H1 (cell line): ENCODE data around the gene RANBP9. TPM values are rescaled to one million over a fixed set of nuclear protein-coding genes. Genes with fewer than 3 reads are reported as not detected.

Experiments used
- CTCF ChIA-PET: fragments of 300-600 bp; sonication (Branson Sonifier 250); formaldehyde crosslinking; loops from one replicate; lab custom pipeline; 2021; ENCODE audit not compliant: partially characterized antibody; lab: Charles Lee
- POLR2A ChIA-PET: fragments of 300-600 bp; sonication (Branson Sonifier 250); formaldehyde crosslinking; loops from one replicate; lab custom pipeline; 2021; ENCODE audit warnings: inconsistent platforms; ENCODE audit not compliant: partially characterized antibody; lab: Charles Lee
- DNase-seq, 2 experiments: peaks; one replicate each; pipeline versions ENCODE4 v3.0.0 to v3.0.0-alpha.2; 2010 to 2022; ENCODE audit warnings: low spot score in 2 of 2, low read depth in 1 of 2, mixed read lengths in 1 of 2
- FAIRE-seq: peaks from 2 replicates; lab custom pipeline; 2011; peaks lifted over from hg19 to GRCh38; lab: Jason Lieb, UNC
- H2AFZ ChIP-seq: 2 replicates; pipeline ENCODE4 v1.8.1; 2012; ENCODE audit warnings: low read length, inconsistent platforms
- H2AK5ac ChIP-seq: 2 replicates; pipeline ENCODE4 v1.6.1; 2013; ENCODE audit warnings: low read depth, low read length
- H2BK120ac ChIP-seq: replicated peaks from 2 replicates; pipeline ENCODE3; 2013; ENCODE audit warnings: low read depth, low read length, inconsistent platforms
- H2BK12ac ChIP-seq: 2 replicates; pipeline ENCODE4 v1.6.1; 2013; ENCODE audit warnings: low read depth, low read length
- H2BK15ac ChIP-seq: 2 replicates; pipeline ENCODE4 v1.6.1; 2013; ENCODE audit warnings: low read length
- H2BK20ac ChIP-seq: 2 replicates; pipeline ENCODE4 v1.6.1; 2013; ENCODE audit warnings: low read length
- H2BK5ac ChIP-seq: 2 replicates; pipeline ENCODE4 v1.6.1; 2013; ENCODE audit warnings: low read depth, low read length
- H3K14ac ChIP-seq: 2 replicates; pipeline ENCODE4 v1.6.1; 2013; ENCODE audit warnings: inconsistent platforms; ENCODE audit not compliant: insufficient read length
- H3K18ac ChIP-seq: 2 replicates; pipeline ENCODE4 v1.6.1; 2013; ENCODE audit warnings: low read length; ENCODE audit errors: extremely low read depth
- H3K23ac ChIP-seq: 2 replicates; pipeline ENCODE4 v1.6.1; 2013; ENCODE audit warnings: inconsistent platforms; ENCODE audit not compliant: insufficient read length
- H3K23me2 ChIP-seq: 2 replicates; pipeline ENCODE4 v1.6.1; 2013; ENCODE audit warnings: low read depth, low read length
- H3K27ac ChIP-seq: 2 replicates; pipeline ENCODE4 v1.6.1; 2011; ENCODE audit warnings: low read depth, low read length, inconsistent platforms
- H3K27me3 ChIP-seq, 4 experiments: replicated peaks in 1 of 4; 1 replicate in 1 of 4; 2 replicates in 3 of 4; pipeline versions ENCODE4 v1.6.1 to v1.8.1; 2011 to 2013; ENCODE audit warnings: low read length in 3 of 4, mild to moderate bottlenecking in 3 of 4, inconsistent platforms in 2 of 4, mixed read lengths in 2 of 4, moderate library complexity in 1 of 4; ENCODE audit not compliant: control insufficient read depth in 3 of 4, insufficient read depth in 3 of 4; ENCODE audit errors: extremely low read depth in 1 of 4
- H3K36me3 ChIP-seq, 4 experiments: 2 replicates each; pipeline versions ENCODE4 v1.6.1 to v1.8.1; 2011 to 2013; ENCODE audit warnings: mild to moderate bottlenecking in 4 of 4, low read length in 3 of 4, moderate library complexity in 2 of 4, control low read depth in 1 of 4, inconsistent platforms in 1 of 4; ENCODE audit not compliant: insufficient read depth in 4 of 4, control insufficient read depth in 2 of 4
- H3K4ac ChIP-seq: replicated peaks from 2 replicates; pipeline ENCODE3; 2013; ENCODE audit warnings: low read length, low read depth, mixed read lengths, inconsistent platforms; ENCODE audit not compliant: insufficient read length
- H3K4me1 ChIP-seq, 4 experiments: replicated peaks in 1 of 4; 1 replicate in 1 of 4; 2 replicates in 3 of 4; pipeline versions ENCODE4 v1.6.1 to v1.8.1; 2011 to 2013; ENCODE audit warnings: low read length in 3 of 4, inconsistent platforms in 2 of 4, mixed read lengths in 1 of 4; ENCODE audit not compliant: insufficient read depth in 4 of 4, control insufficient read depth in 3 of 4
- H3K4me2 ChIP-seq, 2 experiments: 2 replicates each; pipeline versions ENCODE4 v1.6.1 to v1.8.1; 2011 to 2013; ENCODE audit warnings: low read depth in 2 of 2, low read length in 2 of 2, control low read depth in 1 of 2, inconsistent platforms in 1 of 2, mild to moderate bottlenecking in 1 of 2; ENCODE audit not compliant: insufficient read depth in 1 of 2
- H3K4me3 ChIP-seq, 4 experiments: fragments of 200-600, 300-600 bp in 1 of 4; sonication (generic), shearing (Covaris generic), sonication (Bioruptor Twin) in 1 of 4; 2 replicates each; pipeline versions ENCODE4 v1.5.1 to v1.8.1; 2011 to 2016; ENCODE audit warnings: low read length in 4 of 4, low read depth in 3 of 4, control low read depth in 2 of 4, inconsistent platforms in 2 of 4, mild to moderate bottlenecking in 2 of 4, mixed read lengths in 1 of 4, moderate library complexity in 1 of 4; ENCODE audit not compliant: insufficient read depth in 2 of 4; ENCODE audit errors: extremely low read depth in 1 of 4
- H3K56ac ChIP-seq: replicated peaks from 2 replicates; pipeline ENCODE3; 2013; ENCODE audit warnings: low read depth, mild to moderate bottlenecking, mixed read lengths, low read length, inconsistent platforms; ENCODE audit not compliant: insufficient read length
- H3K79me1 ChIP-seq: 2 replicates; pipeline ENCODE4 v1.6.1; 2013; ENCODE audit warnings: low read depth, low read length, control low read depth
- H3K79me2 ChIP-seq, 2 experiments: 2 replicates each; pipeline versions ENCODE4 v1.6.1 to v1.8.1; 2012 to 2013; ENCODE audit warnings: low read length in 2 of 2, mild to moderate bottlenecking in 2 of 2, inconsistent platforms in 1 of 2; ENCODE audit not compliant: insufficient read depth in 2 of 2, control insufficient read depth in 1 of 2
- H3K9ac ChIP-seq, 4 experiments: replicated peaks in 1 of 4; 1 replicate in 1 of 4; 2 replicates in 3 of 4; pipeline versions ENCODE4 v1.6.1 to v1.8.1; 2011 to 2013; ENCODE audit warnings: low read depth in 3 of 4, low read length in 3 of 4, control low read depth in 2 of 4, mild to moderate bottlenecking in 2 of 4, moderate library complexity in 2 of 4, inconsistent platforms in 1 of 4; ENCODE audit errors: extremely low read depth in 1 of 4
- H3K9me3 ChIP-seq, 2 experiments: 2 replicates each; pipeline versions ENCODE4 v1.6.1 to v1.8.1; 2012 to 2013; ENCODE audit warnings: mild to moderate bottlenecking in 2 of 2, moderate library complexity in 2 of 2, control low read depth in 1 of 2, inconsistent platforms in 1 of 2, low read depth in 1 of 2, low read length in 1 of 2, mixed read lengths in 1 of 2; ENCODE audit not compliant: insufficient read depth in 2 of 2
- H4K20me1 ChIP-seq, 2 experiments: replicated peaks in 1 of 2; 2 replicates each; pipeline versions ENCODE3 to v1.8.1; 2011 to 2013; ENCODE audit warnings: inconsistent platforms in 2 of 2, low read length in 2 of 2, mild to moderate bottlenecking in 1 of 2; ENCODE audit not compliant: insufficient read depth in 2 of 2, control insufficient read depth in 1 of 2
- H4K5ac ChIP-seq: 2 replicates; pipeline ENCODE4 v1.6.1; 2013; ENCODE audit warnings: low read length, low read depth, mixed read lengths, inconsistent platforms; ENCODE audit not compliant: insufficient read length
- H4K8ac ChIP-seq: 2 replicates; pipeline ENCODE4 v1.8.0; 2013; ENCODE audit warnings: mild to moderate bottlenecking, moderate library complexity, low read length, inconsistent platforms; ENCODE audit not compliant: insufficient read depth; ENCODE audit errors: extremely low read depth
- H4K91ac ChIP-seq: replicated peaks from 2 replicates; pipeline ENCODE3; 2013; ENCODE audit warnings: low read length, mixed read lengths, inconsistent platforms; ENCODE audit not compliant: insufficient read length
- CHD2 ChIP-seq: IDR thresholded peaks from 2 replicates; pipeline ENCODE4 v1.6.1; 2012; ENCODE audit warnings: low read length, improper control_type of control experiment
- EP300 ChIP-seq, 2 experiments: IDR thresholded peaks; 1 replicate in 1 of 2; 2 replicates in 1 of 2; pipeline ENCODE4 v1.6.1; 2011 to 2012; ENCODE audit warnings: low read depth in 2 of 2, low read length in 2 of 2, mild to moderate bottlenecking in 2 of 2, borderline replicate concordance in 1 of 2, inconsistent platforms in 1 of 2, moderate library complexity in 1 of 2
- EZH2 ChIP-seq: fragments of 200-600 bp; sonication (generic); IDR thresholded peaks from 2 replicates; pipeline ENCODE4 v1.7.1; 2012; ENCODE audit warnings: low read depth, mild to moderate bottlenecking, moderate library complexity, low read length, inconsistent platforms; ENCODE audit not compliant: severe bottlenecking
- JUND ChIP-seq: IDR thresholded peaks from 2 replicates; pipeline ENCODE4 v1.6.1; 2011; ENCODE audit warnings: mild to moderate bottlenecking, improper control_type of control experiment, low read length
- KDM4A ChIP-seq: IDR thresholded peaks from one replicate; pipeline ENCODE4 v1.7.1; 2012; ENCODE audit warnings: low read depth, mild to moderate bottlenecking, moderate library complexity, low read length, inconsistent platforms; ENCODE audit not compliant: severe bottlenecking
- NANOG ChIP-seq: IDR thresholded peaks from 2 replicates; pipeline ENCODE4 v1.6.1; 2011; ENCODE audit warnings: low read length, low read depth, mild to moderate bottlenecking, inconsistent platforms; ENCODE audit not compliant: insufficient read depth, poor library complexity, severe bottlenecking
- SUZ12 ChIP-seq: fragments of 200-600 bp; sonication (generic); IDR thresholded peaks from 2 replicates; pipeline ENCODE4 v1.6.1; 2012; ENCODE audit warnings: mild to moderate bottlenecking, inconsistent platforms, low read length, moderate library complexity, mixed read lengths
- TAF1 ChIP-seq: IDR thresholded peaks from 2 replicates; pipeline ENCODE4 v1.6.1; 2011; ENCODE audit warnings: mild to moderate bottlenecking, low read depth, low read length
- TAF7 ChIP-seq: optimal IDR thresholded peaks from 2 replicates; pipeline ENCODE3; 2011; ENCODE audit warnings: low read depth, mild to moderate bottlenecking, inconsistent platforms, low read length, moderate library complexity, borderline replicate concordance
- YY1 ChIP-seq: IDR thresholded peaks from 2 replicates; pipeline ENCODE4 v1.6.1; 2011; ENCODE audit warnings: low read depth, mild to moderate bottlenecking, low read length
- WGBS, 2 experiments: shearing (Covaris generic) in 1 of 2; methylation state at CpG; one replicate each; pipeline versions ENCODE4 v1.1.6 to v1.1.7; 2013 to 2015; ENCODE audit warnings: low lambda C conversion rate in 2 of 2, mixed read lengths in 2 of 2, inconsistent platforms in 1 of 2, low coverage in 1 of 2, missing lambda C conversion rate in 1 of 2; ENCODE audit not compliant: insufficient replicate concordance in 2 of 2, insufficient coverage in 1 of 2, insufficient read length in 1 of 2; ENCODE audit errors: extremely low coverage in 1 of 2, missing lambda C conversion rate in 1 of 2; 5-methylcytosine and 5-hydroxymethylcytosine counted together
- polyA plus RNA-seq, 7 experiments: library from polyadenylated mRNA; depleted of rRNA in 3 of 7; stranded (reverse) in 5 of 7; unstranded in 2 of 7; fragments of >200 nt in 5 of 7; fragments of 200-250 nt in 2 of 7; gene quantifications; 1 replicate in 5 of 7; 2 replicates in 1 of 7; 4 replicates in 1 of 7; pipeline versions ENCODE4 v1.2.1 to v1.2.3, GENCODE V29; 2011 to 2013; ENCODE audit warnings: missing spikeins in 2 of 7, mixed read lengths in 2 of 7
- total RNA-seq: library from RNA; stranded (reverse); fragmentation: NEBNext Ultra II Directional; extraction: Animal tissue kit (Norgen Biotek cat#: 25700); gene quantifications from 2 replicates; pipeline ENCODE4 v1.2.1, GENCODE V29; 2021
- TF ChIP-seq, protein P1 (sequence below): IDR thresholded peaks from 2 replicates; pipeline ENCODE4 v1.6.1; 2011; ENCODE audit warnings: low read length, improper control_type of control experiment

The RANBP9 gene
- total and polyA plus RNA-seq, 2 of the 8 experiments (the other 6 are each of a cell fraction or from before 2014, with no cell fraction given) = 13.0 to 36.7 TPM

DNA sequence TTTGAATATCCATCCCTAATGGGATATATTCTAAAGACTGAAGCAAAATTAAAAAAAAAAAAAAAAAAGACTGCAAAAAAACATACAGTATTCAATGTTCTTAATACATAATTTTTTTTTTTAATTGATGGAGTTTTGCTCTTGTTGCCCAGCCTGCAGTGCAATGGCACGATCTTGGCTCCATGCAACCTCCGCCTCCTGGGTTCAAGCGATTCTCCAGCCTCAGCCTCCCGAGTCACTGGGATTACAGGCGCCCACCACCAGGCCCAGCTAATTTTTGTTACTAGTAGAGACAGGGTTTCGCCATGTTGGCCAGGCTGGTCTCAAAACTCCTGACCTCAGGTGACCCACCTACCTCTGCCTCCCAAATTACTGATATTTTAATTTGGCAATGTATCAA is 29.3 kb downstream of the RANBP9 start:
- 94% methylated on average over 6 of the region's 6 CpGs; no CpG with 5 or more reads in 1 of the 2 experiments for WGBS, 2 experiments
- no peaks in the 10 kb centered on the region for H3K9me3 ChIP-seq
- no peak for DNase-seq
- H3K79me2 ChIP-seq = peaks cover 0 to 65% of the 10 kb centered on the region in 2 experiments; a peak in 2 of 4 replicates
- no peak overlapping the region for H2BK12ac ChIP-seq
- CTCF ChIA-PET = no interaction called here
- no peak overlapping the region for H4K8ac ChIP-seq
- no peak overlapping the region for H2BK15ac ChIP-seq
- no peak overlapping the region for H3K23ac ChIP-seq
- H4K5ac ChIP-seq = no peak overlapping the region
- TF ChIP-seq KDM4A (no peak), TAF7 (no peak), SUZ12 (no peak), EZH2 (no peak), JUND (no peak), CHD2 (no peak), EP300 (IDR thresholded peaks at IDR 0.05; ENCODE audit: borderline replicate concordance in 1 of 2, low read depth in 2 of 2, low read length in 2 of 2) (no peak), TAF1 (no peak), YY1 (no peak), NANOG (no peak)
- TF ChIP-seq, protein P1, sequence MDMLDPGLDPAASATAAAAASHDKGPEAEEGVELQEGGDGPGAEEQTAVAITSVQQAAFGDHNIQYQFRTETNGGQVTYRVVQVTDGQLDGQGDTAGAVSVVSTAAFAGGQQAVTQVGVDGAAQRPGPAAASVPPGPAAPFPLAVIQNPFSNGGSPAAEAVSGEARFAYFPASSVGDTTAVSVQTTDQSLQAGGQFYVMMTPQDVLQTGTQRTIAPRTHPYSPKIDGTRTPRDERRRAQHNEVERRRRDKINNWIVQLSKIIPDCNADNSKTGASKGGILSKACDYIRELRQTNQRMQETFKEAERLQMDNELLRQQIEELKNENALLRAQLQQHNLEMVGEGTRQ = no peak
- no peaks in the 10 kb centered on the region for H3K23me2 ChIP-seq
- peaks cover 3 to 6% of the 10 kb centered on the region in 2 experiments for H4K20me1 ChIP-seq
- H3K4me3 ChIP-seq = no peak overlapping the region
- H3K9ac ChIP-seq = no peak overlapping the region
- no peak overlapping the region for H3K4me2 ChIP-seq
- H3K36me3 ChIP-seq = no peaks in the 10 kb centered on the region
- POLR2A ChIA-PET = no interaction called here
- no peak overlapping the region for H2AFZ ChIP-seq
- no peak for FAIRE-seq
- no peaks in the 10 kb centered on the region for H3K4me1 ChIP-seq
- H2AK5ac ChIP-seq = no peak overlapping the region
- H3K27me3 ChIP-seq = no peaks in the 10 kb centered on the region
- H3K79me1 ChIP-seq = 0 out of 2 replicates have a peak, but pooled peaks cover 4% of the 10 kb centered on the region
- no peak overlapping the region for H2BK5ac ChIP-seq
- no peak overlapping the region for H3K56ac ChIP-seq
- H2BK20ac ChIP-seq = no peak overlapping the region
- H3K27ac ChIP-seq = no peak overlapping the region
- H3K14ac ChIP-seq = no peak overlapping the region
- H3K18ac ChIP-seq = no peak overlapping the region
- H3K4ac ChIP-seq = no peak overlapping the region
- no peak overlapping the region for H4K91ac ChIP-seq
- H2BK120ac ChIP-seq = no peak overlapping the region
